ENCODE data around the gene TNFSF15. TPM values are rescaled to one million over a fixed set of nuclear protein-coding genes. Genes with fewer than 3 reads are reported as not detected.
A peak's percentile ranks its signal among the peaks of the same experiment; 100 is the strongest.

The TNFSF15 gene
- total RNA-seq, 2 experiments from 2014 or later: not detected

DNA sequence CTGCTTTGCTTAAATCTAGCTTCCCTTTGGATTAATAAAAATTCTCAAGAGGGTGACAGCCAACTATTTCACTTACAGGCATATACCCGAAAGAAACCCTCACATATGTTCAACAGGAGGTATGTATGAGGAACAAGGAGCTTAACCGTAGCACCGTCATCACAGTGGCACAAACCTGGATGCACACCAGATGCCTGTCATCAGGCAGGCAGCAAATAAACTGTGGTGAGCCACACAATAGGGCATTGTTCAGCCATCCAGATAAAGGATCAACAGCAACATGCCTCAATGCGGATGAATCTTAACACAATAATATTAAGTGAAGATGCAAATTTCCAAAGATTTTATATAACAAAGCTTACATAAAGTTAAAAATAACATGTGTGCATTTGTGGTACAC is 5.5 kb upstream of the TNFSF15 start:
- Histone ChIP-seq H3K9me3 (ENCODE audit: control insufficient read depth in 1 of 2, insufficient read depth in 1 of 2, low read length in 2 of 2) (no peaks in the 10 kb centered on the region), H3K4me3 (ENCODE audit: low read length) (no peak overlapping the region), H3K27ac (ENCODE audit: low read depth in 1 of 2, low read length in 2 of 2) (no peak overlapping the region), H3K36me3 (ENCODE audit: insufficient read depth, low read length) (no peaks in the 10 kb centered on the region), H3K27me3 (ENCODE audit: control insufficient read depth in 1 of 2, insufficient read depth in 2 of 2, low read length in 2 of 2) (no peaks in the 10 kb centered on the region), H3K4me1 (ENCODE audit: insufficient read depth, low read length) (peaks cover 11% of the 10 kb centered on the region)
- Mint-ChIP-seq H3K27me3 (no peaks in the 10 kb centered on the region), H3K27ac (no peak overlapping the region), H3K36me3 (ENCODE audit: low read depth) (no peaks in the 10 kb centered on the region), H3K4me3 (no peak overlapping the region), H3K9me3 (peaks cover 4% of the 10 kb centered on the region), H3K4me1 (ENCODE audit: low read depth) (peaks cover 16% of the 10 kb centered on the region)
- DNase-seq: no peak
- no peak for ATAC-seq (ENCODE audit: poor library complexity)
- TF ChIP-seq, protein P1, sequence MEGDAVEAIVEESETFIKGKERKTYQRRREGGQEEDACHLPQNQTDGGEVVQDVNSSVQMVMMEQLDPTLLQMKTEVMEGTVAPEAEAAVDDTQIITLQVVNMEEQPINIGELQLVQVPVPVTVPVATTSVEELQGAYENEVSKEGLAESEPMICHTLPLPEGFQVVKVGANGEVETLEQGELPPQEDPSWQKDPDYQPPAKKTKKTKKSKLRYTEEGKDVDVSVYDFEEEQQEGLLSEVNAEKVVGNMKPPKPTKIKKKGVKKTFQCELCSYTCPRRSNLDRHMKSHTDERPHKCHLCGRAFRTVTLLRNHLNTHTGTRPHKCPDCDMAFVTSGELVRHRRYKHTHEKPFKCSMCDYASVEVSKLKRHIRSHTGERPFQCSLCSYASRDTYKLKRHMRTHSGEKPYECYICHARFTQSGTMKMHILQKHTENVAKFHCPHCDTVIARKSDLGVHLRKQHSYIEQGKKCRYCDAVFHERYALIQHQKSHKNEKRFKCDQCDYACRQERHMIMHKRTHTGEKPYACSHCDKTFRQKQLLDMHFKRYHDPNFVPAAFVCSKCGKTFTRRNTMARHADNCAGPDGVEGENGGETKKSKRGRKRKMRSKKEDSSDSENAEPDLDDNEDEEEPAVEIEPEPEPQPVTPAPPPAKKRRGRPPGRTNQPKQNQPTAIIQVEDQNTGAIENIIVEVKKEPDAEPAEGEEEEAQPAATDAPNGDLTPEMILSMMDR (IDR thresholded peaks at IDR 0.05): no peak
- CTCF ChIA-PET: no interaction called here
- intact Hi-C loops (cut with DNase I, micrococcal nuclease): no loop called here
- POLR2A ChIA-PET: interaction anchor here (0.9 kb wide), 1 partner anchor 117 kb away, joined by 3 read pairs; no protein-coding TSS in a partner anchor

DNA sequence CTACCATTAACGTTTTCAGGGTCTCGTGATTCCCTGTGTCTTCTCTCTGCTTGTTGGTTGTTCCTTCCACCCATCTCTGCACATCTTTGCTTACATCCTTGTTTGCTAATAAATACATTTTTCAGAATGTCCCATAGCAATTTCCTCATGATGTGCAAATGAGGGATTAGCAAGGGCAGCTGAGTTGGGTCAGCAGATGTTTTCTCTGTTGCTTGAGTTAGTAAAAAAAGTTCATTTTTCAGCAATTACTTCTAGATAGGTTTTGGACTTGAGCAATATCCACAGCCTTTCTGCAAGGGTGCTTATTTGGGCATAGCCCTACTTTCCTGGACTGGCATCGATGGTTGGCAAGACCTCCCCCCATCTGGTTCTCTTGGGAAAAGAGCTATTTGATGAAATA is 4.8 kb upstream of the TNFSF15 start:
- H3K4me3 Mint-ChIP-seq: no peak overlapping the region

DNA sequence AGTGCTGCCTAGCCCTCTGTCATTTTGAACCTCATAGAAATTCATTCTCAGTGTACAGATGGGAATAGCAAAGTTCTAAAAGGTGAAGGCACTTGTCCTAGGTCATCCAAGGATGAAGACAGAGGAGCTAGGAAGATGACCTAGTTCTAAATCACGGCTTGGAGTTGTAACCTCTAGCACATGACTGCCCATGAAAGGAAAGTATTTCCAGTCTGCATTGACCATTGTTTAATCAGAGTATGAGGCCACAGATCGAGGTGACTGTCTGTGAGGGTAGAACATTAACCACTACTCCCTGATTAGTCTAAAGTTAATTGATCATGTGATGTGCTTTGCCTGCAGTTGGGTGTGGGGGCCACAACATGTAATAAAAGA is 674 bp upstream of the TNFSF15 start:
- no peaks in the 10 kb centered on the region for H3K9me3 ChIP-seq (ENCODE audit: control insufficient read depth in 1 of 2, insufficient read depth in 1 of 2, low read length in 2 of 2)
- Mint-ChIP-seq H3K4me1 (ENCODE audit: low read depth) (peaks cover 25% of the 10 kb centered on the region), H3K9me3 (no peaks in the 10 kb centered on the region), H3K4me3 (peak overlapping the region; percentile 71), H3K27ac (peak overlapping the region; percentile 35), H3K27me3 (no peaks in the 10 kb centered on the region), H3K36me3 (ENCODE audit: low read depth) (no peaks in the 10 kb centered on the region)
- no peak for ATAC-seq (ENCODE audit: poor library complexity)
- peaks cover 20% of the 10 kb centered on the region for H3K4me1 ChIP-seq (ENCODE audit: insufficient read depth, low read length)
- H3K27ac ChIP-seq (ENCODE audit: low read depth in 1 of 2, low read length in 2 of 2): no peak overlapping the region
- intact Hi-C loops (cut with DNase I, micrococcal nuclease): no loop called here
- no peaks in the 10 kb centered on the region for H3K27me3 ChIP-seq (ENCODE audit: control insufficient read depth in 1 of 2, insufficient read depth in 2 of 2, low read length in 2 of 2)
- CTCF ChIA-PET: no interaction called here
- H3K4me3 ChIP-seq (ENCODE audit: low read length): no peak overlapping the region
- TF ChIP-seq, protein P1 (IDR thresholded peaks at IDR 0.05): no peak
- H3K36me3 ChIP-seq (ENCODE audit: insufficient read depth, low read length): no peaks in the 10 kb centered on the region
- no peak for DNase-seq
- POLR2A ChIA-PET: no interaction called here

More for the DNA sequence above, 4.8 kb upstream of the TNFSF15 start:
- Mint-ChIP-seq H3K9me3 (peaks cover 4% of the 10 kb centered on the region), H3K36me3 (ENCODE audit: low read depth) (no peaks in the 10 kb centered on the region), H3K4me1 (ENCODE audit: low read depth) (peaks cover 23% of the 10 kb centered on the region), H3K27ac (no peak overlapping the region), H3K27me3 (no peaks in the 10 kb centered on the region)
- ChIA-PET CTCF (no interaction called here), POLR2A (interaction anchor here (0.9 kb wide), 1 partner anchor 118 kb away, joined by 3 read pairs; no protein-coding TSS in a partner anchor)
- Histone ChIP-seq H3K27me3 (ENCODE audit: control insufficient read depth in 1 of 2, insufficient read depth in 2 of 2, low read length in 2 of 2) (no peaks in the 10 kb centered on the region), H3K9me3 (ENCODE audit: control insufficient read depth in 1 of 2, insufficient read depth in 1 of 2, low read length in 2 of 2) (no peaks in the 10 kb centered on the region), H3K27ac (ENCODE audit: low read depth in 1 of 2, low read length in 2 of 2) (no peak overlapping the region), H3K36me3 (ENCODE audit: insufficient read depth, low read length) (no peaks in the 10 kb centered on the region), H3K4me3 (ENCODE audit: low read length) (no peak overlapping the region), H3K4me1 (ENCODE audit: insufficient read depth, low read length) (peaks cover 18% of the 10 kb centered on the region)
- intact Hi-C loops (cut with DNase I, micrococcal nuclease): no loop called here
- TF ChIP-seq, protein P1 (IDR thresholded peaks at IDR 0.05): no peak
- DNase-seq: no peak
- ATAC-seq (ENCODE audit: poor library complexity): no peak
